GM10248 (cell line): ENCODE data around the gene TBCCD1.

Experiments used
- CTCF ChIA-PET: fragments of 300-600 bp; sonication (Branson Sonifier 250); formaldehyde crosslinking; extraction: SDS; loops from one replicate; lab custom pipeline; 2021; ENCODE audit warnings: antibody characterized with exemption; lab: Yijun Ruan, JAX
- POLR2A ChIA-PET: fragments of 350-650 bp; sonication (Branson Sonifier 250); formaldehyde crosslinking; extraction: SDS; loops from one replicate; lab custom pipeline; 2020; ENCODE audit warnings: antibody characterized with exemption; lab: Yijun Ruan, JAX
- DNase-seq: peaks from one replicate; pipeline ENCODE4 v3.0.0; 2012; ENCODE audit errors: extremely low spot score
- CTCF ChIP-seq: IDR thresholded peaks from 2 replicates; pipeline ENCODE4 v1.5.1; 2012; ENCODE audit warnings: mild to moderate bottlenecking, low read depth; ENCODE audit errors: extremely low read depth, missing control alignments, control extremely low read depth

The TBCCD1 gene

GRCh38 chr3:186513386-186513785 is 53.8 kb downstream of the TBCCD1 start:
- POLR2A ChIA-PET = no interaction called here
- TF ChIP-seq CTCF = no peak
- CTCF ChIA-PET = interaction anchor here (1.2 to 6.6 kb wide), 6 partner anchors 9 to 570 kb away, joined by 3 to 126 read pairs (median 5); no protein-coding TSS in a partner anchor
- DNase-seq = no peak

- no peak for TF ChIP-seq CTCF
- DNase-seq = peak; percentile 30
- POLR2A ChIA-PET = interaction anchor here (1.0 kb wide), 1 partner anchor 72 kb away, joined by 3 read pairs; no protein-coding TSS in a partner anchor
- CTCF ChIA-PET = interaction anchor here (0.8 to 6.6 kb wide), 8 partner anchors 10 to 569 kb away, joined by 3 to 126 read pairs (median 5); no protein-coding TSS in a partner anchor
Measured at GRCh38 chr3:186512570-186513302, 54.4 kb downstream of the TBCCD1 start.

GRCh38 chr3:186511702-186512101 is 55.4 kb downstream of the TBCCD1 start:
- no peak for DNase-seq
- TF ChIP-seq CTCF = no peak
- POLR2A ChIA-PET = interaction anchor here (1.0 to 1.4 kb wide), 2 partner anchors 8 to 23 kb away, joined by 4 to 6 read pairs; no protein-coding TSS in a partner anchor
- CTCF ChIA-PET = interaction anchor here (0.8 to 6.6 kb wide), 12 partner anchors 8 to 568 kb away, joined by 3 to 126 read pairs (median 5); partner anchors contain the start of gene CRYGS

GRCh38 chr3:186511245-186511644 is 55.9 kb downstream of the TBCCD1 start:
- ChIA-PET POLR2A (interaction anchor here (1.0 to 1.4 kb wide), 2 partner anchors 8 to 23 kb away, joined by 4 to 6 read pairs; no protein-coding TSS in a partner anchor), CTCF (interaction anchor here (0.6 to 6.6 kb wide), 13 partner anchors 9 to 568 kb away, joined by 3 to 126 read pairs (median 4); partner anchors contain the start of gene CRYGS)
- peak; percentile 60 for DNase-seq
- TF ChIP-seq CTCF = no peak

- peak; percentile 15 for TF ChIP-seq CTCF
- peak; percentile 45 for DNase-seq
- CTCF ChIA-PET = interaction anchor here (0.6 to 6.6 kb wide), 15 partner anchors 9 to 567 kb away, joined by 3 to 126 read pairs (median 4); partner anchors contain the start of gene CRYGS
- POLR2A ChIA-PET = interaction anchor here (1.0 to 1.4 kb wide), 3 partner anchors 9 to 24 kb away, joined by 4 to 6 read pairs (median 5); no protein-coding TSS in a partner anchor
Measured at GRCh38 chr3:186510374-186511079, 56.6 kb downstream of the TBCCD1 start.

- TF ChIP-seq CTCF = no peak
- peak; percentile 31 for DNase-seq
- POLR2A ChIA-PET = no interaction called here
- CTCF ChIA-PET = interaction anchor here (0.6 to 6.6 kb wide), 9 partner anchors 11 to 265 kb away, joined by 3 to 126 read pairs (median 3); no protein-coding TSS in a partner anchor
Measured at GRCh38 chr3:186509423-186509822, 57.7 kb downstream of the TBCCD1 start.
